SK-N-SH (cell line): Measurements from ENCODE around the gene LHPP.

Experiments used
- CHD2 ChIP-seq: fragments of 150-350 bp; IDR thresholded peaks from 2 replicates; pipeline ENCODE4 v1.6.1; 2018; ENCODE audit warnings: low read length; ENCODE audit not compliant: partially characterized antibody
- CTCF ChIP-seq: fragments of 200-600 bp; sonication (generic); IDR thresholded peaks from 2 replicates; pipeline ENCODE4 v1.6.1; 2017; ENCODE audit warnings: antibody characterized with exemption, mild to moderate bottlenecking, moderate library complexity
- EP300 ChIP-seq, 2 experiments: IDR thresholded peaks; 2 replicates each; pipeline versions ENCODE4 v1.4.0 to v1.6.1; 2012; ENCODE audit warnings: borderline replicate concordance in 1 of 2, low read depth in 1 of 2, low read length in 1 of 2
- EZH2phosphoT487 ChIP-seq: fragments of 200-600 bp; sonication (generic); IDR thresholded peaks from 2 replicates; pipeline ENCODE4 v1.6.1; 2017; ENCODE audit warnings: low read depth, mixed run types, mild to moderate bottlenecking, antibody characterized with exemption, moderate library complexity, borderline replicate concordance
- FOXJ3 ChIP-seq: sonication (generic); formaldehyde crosslinking; IDR thresholded peaks from 2 replicates; pipeline ENCODE4 v1.5.1; 2020; ENCODE audit warnings: mild to moderate bottlenecking, missing genetic modification reagents
- FOXM1 ChIP-seq: IDR thresholded peaks from 2 replicates; pipeline ENCODE4 v1.4.0; 2012; ENCODE audit warnings: low read depth, mild to moderate bottlenecking
- GABPA ChIP-seq: IDR thresholded peaks from 2 replicates; pipeline ENCODE4 v1.4.0; 2012; ENCODE audit warnings: low read depth, mild to moderate bottlenecking
- IRF3 ChIP-seq: fragments of 150-350 bp; IDR thresholded peaks from 2 replicates; pipeline ENCODE4 v1.6.1; 2016; ENCODE audit warnings: mild to moderate bottlenecking, low read depth, low read length
- POLR2AphosphoS5 ChIP-seq: IDR thresholded peaks from 2 replicates; pipeline ENCODE4 v1.6.1; 2012; ENCODE audit warnings: low read depth, low read length
- RCOR1 ChIP-seq: fragments of 150-350 bp; IDR thresholded peaks from 2 replicates; pipeline ENCODE4 v1.6.1; 2017; ENCODE audit warnings: antibody characterized with exemption, low read length
- RFX5 ChIP-seq: IDR thresholded peaks from 2 replicates; pipeline ENCODE4 v1.6.1; 2012; ENCODE audit warnings: mild to moderate bottlenecking, improper control_type of control experiment, low read length
- TAF1 ChIP-seq: IDR thresholded peaks from 2 replicates; pipeline ENCODE4 v1.6.1; 2012; ENCODE audit warnings: low read depth, mild to moderate bottlenecking, low read length, moderate library complexity, borderline replicate concordance
- USF1 ChIP-seq: IDR thresholded peaks from 2 replicates; pipeline ENCODE4 v1.4.0; 2012; ENCODE audit warnings: low read depth, borderline replicate concordance
- YY1 ChIP-seq: IDR thresholded peaks from 2 replicates; pipeline ENCODE4 v1.4.0; 2012; ENCODE audit warnings: low read depth, mild to moderate bottlenecking

GRCh38 chr10:124601016-124601415 lies 139.4 kb downstream of the LHPP start:
- TF ChIP-seq CHD2, result no peak
- TF ChIP-seq TAF1, result no peak
- no peak for TF ChIP-seq GABPA
- TF ChIP-seq CTCF, result no peak
- TF ChIP-seq FOXM1, result no peak
- no peak for TF ChIP-seq USF1
- no peak for TF ChIP-seq POLR2AphosphoS5
- TF ChIP-seq FOXJ3 (CRISPR knock-in tag), result no peak
- TF ChIP-seq IRF3, result no peak
- TF ChIP-seq RCOR1, result no peak
- TF ChIP-seq EZH2phosphoT487, result no peak
- TF ChIP-seq YY1, result no peak
- no peak for TF ChIP-seq EP300 (IDR thresholded peaks at IDR 0.05; ENCODE audit: borderline replicate concordance in 1 of 2, low read depth in 1 of 2, low read length in 1 of 2)
- no peak for TF ChIP-seq RFX5
